Endothelial cell of umbilical vein (primary cell): Measurements from ENCODE around the gene APLP2.

Experiments
- CTCF ChIP-seq, 2 donors: IDR thresholded peaks; 1 replicate in 1 of 2; 2 replicates in 1 of 2; pipeline ENCODE4 v1.5.1; 2011; ENCODE audit warnings: low read length in 2 of 2, mild to moderate bottlenecking in 2 of 2, moderate library complexity in 2 of 2, control low read depth in 1 of 2, inconsistent platforms in 1 of 2, low read depth in 1 of 2; ENCODE audit not compliant: insufficient read depth in 1 of 2; ENCODE audit errors: extremely low read depth in 1 of 2
- EZH2 ChIP-seq: IDR thresholded peaks from 2 replicates; pipeline ENCODE4 v1.6.1; 2012; ENCODE audit warnings: borderline replicate concordance, low read depth, mild to moderate bottlenecking, moderate library complexity, low read length, inconsistent platforms; ENCODE audit not compliant: severe bottlenecking
- GATA2 ChIP-seq: IDR thresholded peaks from 2 replicates; pipeline ENCODE4 v1.7.0; 2011; ENCODE audit warnings: low read depth, mild to moderate bottlenecking, moderate library complexity, mixed read lengths, low read length; ENCODE audit not compliant: insufficient read length, insufficient read depth
- POLR2A ChIP-seq: IDR thresholded peaks from 2 replicates; pipeline ENCODE4 v1.6.1; 2012; ENCODE audit warnings: low read depth, mild to moderate bottlenecking, control low read depth, low read length
- POLR2AphosphoS5 ChIP-seq: IDR thresholded peaks from 2 replicates; pipeline ENCODE4 v1.6.1; 2012; ENCODE audit warnings: low read depth, mild to moderate bottlenecking, control low read depth, low read length, moderate library complexity; ENCODE audit not compliant: insufficient read depth

GRCh38 chr11:130180491-130180890 lies 110.8 kb downstream of the APLP2 start:
- no peak for TF ChIP-seq CTCF (IDR thresholded peaks at IDR 0.05; ENCODE audit: extremely low read depth in 1 of 2, insufficient read depth in 1 of 2, low read depth in 1 of 2, low read length in 2 of 2)
- no peak for TF ChIP-seq GATA2
- TF ChIP-seq POLR2A: no peak
- TF ChIP-seq EZH2: no peak
- no peak for TF ChIP-seq POLR2AphosphoS5
